Testis (tissue), 5 donors: Measurements from ENCODE around the gene FAM234B. TPM values are rescaled to one million over a fixed set of nuclear protein-coding genes. Genes with fewer than 3 reads are reported as not detected.

Source experiments
- DNase-seq: peaks from one replicate; pipeline ENCODE4 v3.0.0-alpha.2; 2019
- H3K27ac ChIP-seq, 2 donors: fragments of 200-600 bp; sonication (generic); one replicate each; pipeline ENCODE4 v1.5.1; 2019
- H3K27me3 ChIP-seq: fragments of 200-600 bp; sonication (generic); one replicate; pipeline ENCODE4 v1.5.1; 2019
- H3K36me3 ChIP-seq: fragments of 200-600 bp; sonication (generic); one replicate; pipeline ENCODE4 v1.5.1; 2017; ENCODE audit warnings: low read depth; ENCODE audit errors: missing control alignments
- H3K4me1 ChIP-seq: fragments of 200-600 bp; sonication (generic); one replicate; pipeline ENCODE4 v1.5.1; 2019
- H3K4me3 ChIP-seq, 2 donors: fragments of 200-600 bp; sonication (generic); one replicate each; pipeline ENCODE4 v1.5.1; 2017 to 2019
- H3K9me3 ChIP-seq: fragments of 200-600 bp; sonication (generic); one replicate; pipeline ENCODE4 v1.5.1; 2017
- CTCF ChIP-seq, 3 experiments: fragments of 450-650 bp in 2 of 3; fragments of 200-600 bp in 1 of 3; sonication (generic) in 1 of 3; IDR thresholded peaks; one replicate each; pipeline ENCODE4 v1.5.1; 2016 to 2019; ENCODE audit warnings: antibody characterized with exemption in 3 of 3, mild to moderate bottlenecking in 2 of 3, moderate library complexity in 1 of 3
- POLR2A ChIP-seq: fragments of 450-650 bp; IDR thresholded peaks from one replicate; pipeline ENCODE4 v1.6.1; 2017; ENCODE audit warnings: antibody characterized with exemption, mild to moderate bottlenecking, moderate library complexity
- WGBS, 2 donors: methylation state at CpG; one replicate each; pipeline ENCODE4 v1.1.5; 2018; 5-methylcytosine and 5-hydroxymethylcytosine counted together
- intact Hi-C: fragments of 100-400 bp; cut with DNase I; formaldehyde crosslinking; loops from one replicate; pipeline ENCODE4 v1.15.1; 2023; ENCODE audit warnings: low total_unique reads
- long read RNA-seq, 2 donors: transcript quantifications; one replicate each; lab custom pipeline, GENCODE V29; 2026
- polyA plus RNA-seq: library from polyadenylated mRNA; stranded (reverse); fragments of 350-450 nt; fragmentation: Illumina TruSeq; extraction: RNeasy Lipid Tissue Mini Kit (QIAGEN cat#74804); gene quantifications from one replicate; pipeline ENCODE4 v1.2.3, GENCODE V29; 2014; ENCODE audit warnings: low read depth, low replicate concordance; ENCODE audit not compliant: insufficient read depth
- total RNA-seq, 2 donors: library from RNA; depleted of rRNA; stranded (reverse); fragments of >200 nt; gene quantifications; one replicate each; pipeline ENCODE4 v1.2.3, GENCODE V29; 2016

Gene FAM234B
- total RNA-seq (10 to 100 TPM; 11.0 to 13.2 TPM), polyA plus RNA-seq (13.0 TPM)
- long read RNA-seq, donor 1 = 0 reads
- long read RNA-seq, donor 2, full-length matches to known transcripts = 1 of 1 reads
- long read RNA-seq, donor 2, partial matches to known transcripts = 0 of 1 reads
- long read RNA-seq, donor 2, other reads (novel, unspliced or antisense) = 0 of 1 reads

- TF ChIP-seq POLR2A (no peak), CTCF (IDR thresholded peaks at IDR 0.05) (no peak)
- Histone ChIP-seq H3K9me3 (no peaks in the 10 kb centered on the region), H3K36me3 (no peaks in the 10 kb centered on the region), H3K4me1 (no peaks in the 10 kb centered on the region), H3K4me3 (peak within 1 kb of the TSS; percentile 94 to 97), H3K27me3 (no peaks in the 10 kb centered on the region), H3K27ac (peak within 1 kb of the TSS; percentile 40 to 73)
- intact Hi-C loops = no loop called here
- WGBS, 2 donors = 3 to 4% methylated on average over 33 to 54 of the region's 74 CpGs
- DNase-seq = peak; percentile 88
These were observed at the start of gene FAM234B for GRCh38 chr12:13044002-13044905. FAM234B (plus strand) TSS chr12:13044381; CDS start chr12:13044404, 23 bp downstream.

- no peaks in the 10 kb centered on the region for H3K36me3 ChIP-seq
- no peak overlapping the region for H3K4me3 ChIP-seq
- intact Hi-C loops = no loop called here
- no peak for DNase-seq
- peaks cover 21% of the 10 kb centered on the region for H3K4me1 ChIP-seq
- TF ChIP-seq CTCF (IDR thresholded peaks at IDR 0.05) (no peak), POLR2A (no peak)
- H3K9me3 ChIP-seq = no peaks in the 10 kb centered on the region
- no peaks in the 10 kb centered on the region for H3K27me3 ChIP-seq
- no peak overlapping the region for H3K27ac ChIP-seq
- 93% methylated on average over 3 of the region's 3 CpGs for WGBS, 2 donors
These were observed 49.1 kb upstream of the FAM234B start for GRCh38 chr12:12995088-12995487.

- no peak for DNase-seq
- no peak overlapping the region for H3K27ac ChIP-seq
- no peak overlapping the region for H3K4me3 ChIP-seq
- TF ChIP-seq CTCF (IDR thresholded peaks at IDR 0.05) = no peak
- no peak for TF ChIP-seq POLR2A
- H3K36me3 ChIP-seq = no peaks in the 10 kb centered on the region
- peaks cover 21% of the 10 kb centered on the region for H3K4me1 ChIP-seq
- WGBS, 2 donors = 60 to 77% methylated on average over 3 of the region's 3 CpGs
- H3K9me3 ChIP-seq = no peaks in the 10 kb centered on the region
- intact Hi-C loops = no loop called here
- H3K27me3 ChIP-seq = no peaks in the 10 kb centered on the region
These were observed 48.0 kb upstream of the FAM234B start for GRCh38 chr12:12996209-12996608.

GRCh38 chr12:12997156-12997555 is 47.0 kb upstream of the FAM234B start:
- H3K9me3 ChIP-seq = no peaks in the 10 kb centered on the region
- intact Hi-C loops = no loop called here
- H3K27ac ChIP-seq = no peak overlapping the region
- no peak overlapping the region for H3K4me3 ChIP-seq
- TF ChIP-seq CTCF (IDR thresholded peaks at IDR 0.05) = no peak
- no peak for TF ChIP-seq POLR2A
- H3K27me3 ChIP-seq = no peaks in the 10 kb centered on the region
- DNase-seq = no peak
- no peaks in the 10 kb centered on the region for H3K36me3 ChIP-seq
- WGBS, 2 donors = 46 to 58% methylated on average over 3 of the region's 3 CpGs
- peaks cover 26% of the 10 kb centered on the region for H3K4me1 ChIP-seq
